K562 (cell line): ENCODE measurements around the gene DTYMK.

Experiments
- CREB3 ChIP-seq: fragments of 450-650 bp; conservative IDR thresholded peaks from 2 replicates; pipeline ENCODE4 v1.6.1; 2016; ENCODE audit warnings: missing genetic modification characterization, low read depth, mild to moderate bottlenecking, missing compliant biosample characterization, moderate library complexity
- CTCF ChIP-seq, 3 experiments: IDR thresholded peaks in 2 of 3; conservative IDR thresholded peaks in 1 of 3; 2 replicates each; pipeline ENCODE4 v1.5.1; 2011 to 2012; ENCODE audit warnings: low read length in 3 of 3, mild to moderate bottlenecking in 3 of 3, control low read depth in 2 of 3, improper control_type of control experiment in 1 of 3, inconsistent platforms in 1 of 3, low read depth in 1 of 3, mixed read lengths in 1 of 3, moderate library complexity in 1 of 3; ENCODE audit not compliant: insufficient read depth in 2 of 3
- HDAC6 ChIP-seq: IDR thresholded peaks from 2 replicates; pipeline ENCODE4 v1.6.1; 2012; ENCODE audit warnings: low read depth, mild to moderate bottlenecking, control low read depth, inconsistent platforms, low read length, moderate library complexity
- RNF219 ChIP-seq: fragments of 250-450 bp; sonication (Bioruptor Pico); IDR thresholded peaks from 2 replicates; pipeline ENCODE4 v1.5.0; 2022; ENCODE audit warnings: mild to moderate bottlenecking
- ZFP36 ChIP-seq: fragments of 150-350 bp; IDR thresholded peaks from 2 replicates; pipeline ENCODE4 v1.6.1; 2018; ENCODE audit warnings: low read length, low read depth; ENCODE audit not compliant: partially characterized antibody
- ZKSCAN8 ChIP-seq: fragments of 200-800 bp; sonication (Bioruptor generic); IDR thresholded peaks from 2 replicates; pipeline ENCODE4 v1.6.1; 2016; ENCODE audit warnings: missing genetic modification characterization, missing compliant biosample characterization
- ZNF3 ChIP-seq: fragments of 250-450 bp; sonication (Bioruptor Pico); IDR thresholded peaks from 2 replicates; pipeline ENCODE4 v1.5.0; 2021; ENCODE audit warnings: mild to moderate bottlenecking, moderate library complexity
- TF ChIP-seq, protein P1 (sequence below): fragments of 150-350 bp; conservative IDR thresholded peaks from 2 replicates; pipeline ENCODE4 v1.6.1; 2014; ENCODE audit warnings: low read length
- TF ChIP-seq, protein P2 (sequence below): sonication (generic); formaldehyde crosslinking; IDR thresholded peaks from 2 replicates; pipeline ENCODE4 v1.4.0; 2020; ENCODE audit warnings: mild to moderate bottlenecking, missing genetic modification reagents
- TF ChIP-seq, protein P3 (sequence below): sonication (generic); formaldehyde crosslinking; IDR thresholded peaks from 2 replicates; pipeline ENCODE4 v1.9.0; 2022; ENCODE audit warnings: mild to moderate bottlenecking, missing genetic modification reagents

- TF ChIP-seq, protein P1, sequence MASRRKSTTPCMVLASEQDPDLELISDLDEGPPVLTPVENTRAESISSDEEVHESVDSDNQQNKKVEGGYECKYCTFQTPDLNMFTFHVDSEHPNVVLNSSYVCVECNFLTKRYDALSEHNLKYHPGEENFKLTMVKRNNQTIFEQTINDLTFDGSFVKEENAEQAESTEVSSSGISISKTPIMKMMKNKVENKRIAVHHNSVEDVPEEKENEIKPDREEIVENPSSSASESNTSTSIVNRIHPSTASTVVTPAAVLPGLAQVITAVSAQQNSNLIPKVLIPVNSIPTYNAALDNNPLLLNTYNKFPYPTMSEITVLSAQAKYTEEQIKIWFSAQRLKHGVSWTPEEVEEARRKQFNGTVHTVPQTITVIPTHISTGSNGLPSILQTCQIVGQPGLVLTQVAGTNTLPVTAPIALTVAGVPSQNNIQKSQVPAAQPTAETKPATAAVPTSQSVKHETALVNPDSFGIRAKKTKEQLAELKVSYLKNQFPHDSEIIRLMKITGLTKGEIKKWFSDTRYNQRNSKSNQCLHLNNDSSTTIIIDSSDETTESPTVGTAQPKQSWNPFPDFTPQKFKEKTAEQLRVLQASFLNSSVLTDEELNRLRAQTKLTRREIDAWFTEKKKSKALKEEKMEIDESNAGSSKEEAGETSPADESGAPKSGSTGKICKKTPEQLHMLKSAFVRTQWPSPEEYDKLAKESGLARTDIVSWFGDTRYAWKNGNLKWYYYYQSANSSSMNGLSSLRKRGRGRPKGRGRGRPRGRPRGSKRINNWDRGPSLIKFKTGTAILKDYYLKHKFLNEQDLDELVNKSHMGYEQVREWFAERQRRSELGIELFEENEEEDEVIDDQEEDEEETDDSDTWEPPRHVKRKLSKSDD, result no peak
- TF ChIP-seq ZFP36, result no peak
- TF ChIP-seq ZNF3 (CRISPR knock-in tag), result no peak
- TF ChIP-seq CTCF (IDR thresholded peaks at IDR 0.05 in 2 of 3, conservative IDR thresholded peaks at IDR 0.05 in 1 of 3; ENCODE audit: insufficient read depth in 2 of 3, low read depth in 1 of 3, low read length in 3 of 3), result no peak
- TF ChIP-seq, protein P2, sequence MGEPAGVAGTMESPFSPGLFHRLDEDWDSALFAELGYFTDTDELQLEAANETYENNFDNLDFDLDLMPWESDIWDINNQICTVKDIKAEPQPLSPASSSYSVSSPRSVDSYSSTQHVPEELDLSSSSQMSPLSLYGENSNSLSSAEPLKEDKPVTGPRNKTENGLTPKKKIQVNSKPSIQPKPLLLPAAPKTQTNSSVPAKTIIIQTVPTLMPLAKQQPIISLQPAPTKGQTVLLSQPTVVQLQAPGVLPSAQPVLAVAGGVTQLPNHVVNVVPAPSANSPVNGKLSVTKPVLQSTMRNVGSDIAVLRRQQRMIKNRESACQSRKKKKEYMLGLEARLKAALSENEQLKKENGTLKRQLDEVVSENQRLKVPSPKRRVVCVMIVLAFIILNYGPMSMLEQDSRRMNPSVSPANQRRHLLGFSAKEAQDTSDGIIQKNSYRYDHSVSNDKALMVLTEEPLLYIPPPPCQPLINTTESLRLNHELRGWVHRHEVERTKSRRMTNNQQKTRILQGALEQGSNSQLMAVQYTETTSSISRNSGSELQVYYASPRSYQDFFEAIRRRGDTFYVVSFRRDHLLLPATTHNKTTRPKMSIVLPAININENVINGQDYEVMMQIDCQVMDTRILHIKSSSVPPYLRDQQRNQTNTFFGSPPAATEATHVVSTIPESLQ (CRISPR knock-in tag), result no peak
- TF ChIP-seq HDAC6, result no peak
- TF ChIP-seq, protein P3, sequence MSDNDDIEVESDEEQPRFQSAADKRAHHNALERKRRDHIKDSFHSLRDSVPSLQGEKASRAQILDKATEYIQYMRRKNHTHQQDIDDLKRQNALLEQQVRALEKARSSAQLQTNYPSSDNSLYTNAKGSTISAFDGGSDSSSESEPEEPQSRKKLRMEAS (CRISPR knock-in tag), result no peak
- TF ChIP-seq ZKSCAN8 (CRISPR knock-in tag), result no peak
- no peak for TF ChIP-seq CREB3 (tag)
- no peak for TF ChIP-seq RNF219 (CRISPR knock-in tag)
Observed at GRCh38 chr2:241730671-241731293, 44.2 kb upstream of the DTYMK start.
